Muscle of arm (tissue), 12 donors: ENCODE data around the gene NOS3. TPM values are rescaled to one million over a fixed set of nuclear protein-coding genes. Genes with fewer than 3 reads are reported as not detected.
"Not testable (repeated sequence)": the region's sequence is repeated elsewhere in the genome, so short reads cannot be mapped to it uniquely, and the experiment has no call there.

ENCODE experiments used
- DNase-seq: peaks from one replicate; pipeline ENCODE4 v3.0.0-alpha.2; 2013
- polyA plus RNA-seq, 12 donors: library from polyadenylated mRNA; unstranded; fragments of 120-200 nt; gene quantifications; one replicate each; pipeline ENCODE4 v1.2.1, GENCODE V29; 2013; ENCODE audit not compliant: insufficient read length in 12 of 12

The NOS3 gene
- polyA plus RNA-seq, 12 donors = 4.3 to 15.7 (median 6.2) TPM; not detected in 1

- no peak for DNase-seq
These were observed 7.5 kb downstream of the NOS3 start for GRCh38 chr7:150998341-150998740.

DNA sequence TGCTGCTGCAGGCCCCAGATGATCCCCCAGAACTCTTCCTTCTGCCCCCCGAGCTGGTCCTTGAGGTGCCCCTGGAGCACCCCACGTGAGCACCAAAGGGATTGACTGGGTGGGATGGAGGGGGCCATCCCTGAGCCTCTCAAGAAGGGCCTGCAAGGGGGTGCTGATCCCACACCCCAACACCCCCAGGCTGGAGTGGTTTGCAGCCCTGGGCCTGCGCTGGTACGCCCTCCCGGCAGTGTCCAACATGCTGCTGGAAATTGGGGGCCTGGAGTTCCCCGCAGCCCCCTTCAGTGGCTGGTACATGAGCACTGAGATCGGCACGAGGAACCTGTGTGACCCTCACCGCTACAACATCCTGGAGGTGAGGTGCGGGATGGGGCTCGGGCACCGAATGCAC, 8.2 kb downstream of the NOS3 start:
- DNase-seq = no peak

DNA sequence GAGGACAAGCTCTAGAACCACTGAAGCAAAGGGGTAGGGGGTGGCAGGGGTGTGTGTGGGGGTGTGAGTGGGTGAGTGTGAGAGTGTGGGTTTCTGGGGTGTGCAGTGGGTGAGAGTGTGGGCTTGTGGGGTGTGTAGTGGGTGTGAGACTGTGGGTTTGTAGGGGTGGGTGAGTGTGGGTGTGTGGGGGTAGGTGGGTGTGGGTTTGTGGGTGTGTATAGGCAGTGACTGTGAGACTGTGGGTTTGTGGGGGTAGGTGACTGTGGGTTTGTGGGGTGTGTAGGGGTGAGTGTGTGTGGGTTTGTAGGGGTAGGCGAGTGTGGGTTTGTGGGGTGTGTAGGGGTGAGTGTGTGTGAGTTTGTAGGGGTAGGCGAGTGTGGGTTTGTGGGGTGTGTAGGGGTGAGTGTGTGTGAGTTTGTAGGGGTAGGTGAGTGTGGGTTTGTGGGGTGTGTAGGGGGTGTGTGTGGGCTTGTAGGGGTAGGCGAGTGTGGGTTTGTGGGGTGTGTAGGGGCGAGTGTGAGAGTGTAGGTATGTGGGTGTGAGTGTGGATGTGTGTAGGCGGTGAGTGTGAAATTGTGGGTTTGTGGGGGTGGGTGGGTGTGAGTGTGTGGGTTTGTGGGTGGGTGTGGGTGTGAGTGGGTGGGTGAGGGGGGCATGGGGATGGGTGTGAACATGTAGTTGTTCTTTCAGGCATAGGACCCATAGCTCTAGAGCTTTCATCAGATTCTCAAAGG, 8.8 kb downstream of the NOS3 start:
- DNase-seq = no peak

- no peak for DNase-seq
These were observed 10.2 kb downstream of the NOS3 start for GRCh38 chr7:151000897-151001495.

GRCh38 chr7:151001546-151001945, 10.7 kb downstream of the NOS3 start:
- DNase-seq = no peak

DNA sequence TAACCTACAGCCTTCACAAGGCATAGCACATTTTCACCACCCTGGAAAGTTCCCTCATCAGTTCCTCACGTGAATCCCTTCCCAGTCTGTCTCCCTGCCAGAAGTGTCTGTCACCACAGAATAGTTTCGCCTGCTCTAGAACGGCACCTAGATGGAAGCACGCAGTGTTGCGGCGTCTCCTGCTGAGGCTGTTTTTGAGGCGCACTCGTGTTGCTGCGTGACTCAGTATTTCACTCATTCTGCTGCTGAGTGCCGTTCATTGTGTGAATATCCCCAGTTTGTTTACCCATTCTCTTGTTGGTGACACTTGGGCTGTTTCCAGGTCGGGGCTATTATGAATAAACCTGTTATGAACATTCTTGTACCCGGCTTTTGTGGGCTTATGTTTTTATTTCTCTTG, 12.8 kb downstream of the NOS3 start:
- no peak for DNase-seq

DNA sequence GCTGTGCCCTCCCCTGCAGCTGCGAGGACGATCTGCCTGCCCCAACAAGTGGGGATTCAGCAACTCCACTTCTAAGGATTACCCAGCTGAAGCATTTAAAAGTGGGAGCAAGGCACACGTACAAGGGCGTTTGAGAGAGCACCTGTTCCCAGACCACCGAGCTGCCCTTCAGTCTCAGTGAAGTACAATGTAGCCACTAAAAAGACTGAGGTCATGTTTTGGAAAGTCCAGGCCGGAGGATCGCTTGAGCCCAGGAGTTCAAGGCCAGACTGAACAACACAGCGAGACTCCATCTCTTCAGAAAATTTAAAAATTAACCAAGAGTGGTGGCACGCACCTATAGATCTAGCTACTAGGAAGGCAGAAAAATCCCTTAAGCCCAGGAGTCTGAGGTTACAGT, 14.7 kb downstream of the NOS3 start:
- DNase-seq = no peak

DNA sequence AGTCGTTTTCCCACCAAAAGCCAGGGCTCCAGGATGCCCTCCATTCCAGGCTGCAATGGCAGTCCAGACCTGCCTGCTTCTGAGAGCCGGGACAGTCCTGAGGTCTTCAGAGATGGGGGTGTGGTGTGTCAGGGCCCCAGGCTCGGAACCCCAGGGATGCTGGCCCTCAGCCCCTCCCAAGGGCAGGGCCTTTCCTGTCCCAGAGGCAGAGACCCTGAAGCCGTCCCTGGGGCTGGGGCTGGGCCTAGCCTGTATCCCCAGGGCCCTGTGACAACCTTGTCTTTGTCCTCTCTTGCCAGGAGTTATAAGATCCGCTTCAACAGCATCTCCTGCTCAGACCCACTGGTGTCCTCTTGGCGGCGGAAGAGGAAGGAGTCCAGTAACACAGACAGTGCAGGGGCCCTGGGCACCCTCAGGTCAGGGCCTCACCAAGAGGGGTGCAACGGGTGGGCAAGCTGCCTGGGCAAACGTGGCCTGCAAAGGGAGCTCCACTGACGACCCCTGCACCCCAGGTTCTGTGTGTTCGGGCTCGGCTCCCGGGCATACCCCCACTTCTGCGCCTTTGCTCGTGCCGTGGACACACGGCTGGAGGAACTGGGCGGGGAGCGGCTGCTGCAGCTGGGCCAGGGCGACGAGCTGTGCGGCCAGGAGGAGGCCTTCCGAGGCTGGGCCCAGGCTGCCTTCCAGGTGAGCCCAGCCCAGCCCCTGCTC, 15.9 kb downstream of the NOS3 start:
- DNase-seq = no peak

DNA sequence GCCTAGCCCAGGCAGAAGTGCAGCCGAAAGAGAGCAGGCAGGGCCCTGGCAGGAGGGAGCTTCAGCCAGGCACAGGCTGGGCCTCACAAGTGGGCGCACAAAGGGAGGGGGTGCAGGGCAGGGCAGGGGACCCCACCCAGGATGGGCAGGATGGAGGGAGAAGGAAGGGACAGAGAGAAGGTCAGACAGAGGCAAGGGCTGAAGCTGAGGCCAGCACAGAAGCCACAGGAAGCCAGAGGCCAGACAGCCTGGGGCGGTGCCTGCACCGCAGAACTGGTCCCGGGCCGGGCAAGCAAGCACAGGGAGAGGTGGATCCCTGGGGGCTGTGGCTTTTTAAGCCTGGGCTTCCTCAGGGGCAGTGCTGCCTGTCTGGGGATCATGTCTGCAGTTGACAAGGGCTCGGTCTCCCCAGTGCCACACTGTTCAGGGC, 16.7 kb downstream of the NOS3 start:
- no peak for DNase-seq

- no peak for DNase-seq
These were observed 17.3 kb downstream of the NOS3 start for GRCh38 chr7:151008143-151008510.

- DNase-seq = peak; percentile 50
These were observed 17.9 kb downstream of the NOS3 start for GRCh38 chr7:151008511-151009323.

GRCh38 chr7:151009327-151010036, 18.7 kb downstream of the NOS3 start:
- no peak for DNase-seq

DNA sequence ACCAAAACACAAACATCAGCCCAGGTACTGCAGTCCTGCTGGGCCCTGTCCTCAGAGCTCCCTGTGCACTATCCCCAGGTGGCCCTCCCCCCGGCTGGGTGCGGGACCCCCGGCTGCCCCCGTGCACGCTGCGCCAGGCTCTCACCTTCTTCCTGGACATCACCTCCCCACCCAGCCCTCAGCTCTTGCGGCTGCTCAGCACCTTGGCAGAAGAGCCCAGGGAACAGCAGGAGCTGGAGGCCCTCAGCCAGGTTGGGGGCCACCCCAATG, 19.2 kb downstream of the NOS3 start:
- no peak for DNase-seq

DNA sequence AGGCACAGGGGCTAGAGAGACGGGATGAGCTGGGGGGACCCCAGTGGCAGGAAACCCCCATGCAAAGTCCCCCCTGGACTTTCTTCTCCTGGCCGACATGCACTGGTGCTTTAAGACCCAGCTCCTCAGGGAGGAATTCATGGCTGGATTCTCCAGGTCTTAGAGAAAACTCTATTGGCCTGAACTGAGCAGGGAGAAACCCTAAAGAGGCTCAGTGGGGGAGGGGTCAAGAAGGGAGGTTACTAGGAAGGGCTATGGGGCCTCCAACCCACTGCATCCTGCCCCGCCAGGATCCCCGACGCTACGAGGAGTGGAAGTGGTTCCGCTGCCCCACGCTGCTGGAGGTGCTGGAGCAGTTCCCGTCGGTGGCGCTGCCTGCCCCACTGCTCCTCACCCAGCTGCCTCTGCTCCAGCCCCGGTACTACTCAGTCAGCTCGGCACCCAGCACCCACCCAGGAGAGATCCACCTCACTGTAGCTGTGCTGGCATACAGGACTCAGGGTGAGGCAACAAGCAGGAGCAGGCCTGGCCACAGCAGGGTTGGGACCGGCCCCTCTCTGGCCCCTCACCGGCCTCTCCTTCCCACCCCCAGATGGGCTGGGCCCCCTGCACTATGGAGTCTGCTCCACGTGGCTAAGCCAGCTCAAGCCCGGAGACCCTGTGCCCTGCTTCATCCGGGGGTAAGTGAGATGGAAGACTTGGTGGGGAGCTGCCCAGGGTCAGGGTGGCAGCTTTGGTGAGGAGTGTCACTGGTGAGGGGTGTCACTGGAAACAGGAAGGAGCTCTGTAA, 19.7 kb downstream of the NOS3 start:
- DNase-seq = no peak

- no peak for DNase-seq
These were observed 20.2 kb downstream of the NOS3 start for GRCh38 chr7:151011097-151011409.

GRCh38 chr7:151011616-151012015, 20.8 kb downstream of the NOS3 start:
- DNase-seq = not testable (repeated sequence)

- no peak for DNase-seq
These were observed 21.3 kb downstream of the NOS3 start for GRCh38 chr7:151012031-151012692.

DNA sequence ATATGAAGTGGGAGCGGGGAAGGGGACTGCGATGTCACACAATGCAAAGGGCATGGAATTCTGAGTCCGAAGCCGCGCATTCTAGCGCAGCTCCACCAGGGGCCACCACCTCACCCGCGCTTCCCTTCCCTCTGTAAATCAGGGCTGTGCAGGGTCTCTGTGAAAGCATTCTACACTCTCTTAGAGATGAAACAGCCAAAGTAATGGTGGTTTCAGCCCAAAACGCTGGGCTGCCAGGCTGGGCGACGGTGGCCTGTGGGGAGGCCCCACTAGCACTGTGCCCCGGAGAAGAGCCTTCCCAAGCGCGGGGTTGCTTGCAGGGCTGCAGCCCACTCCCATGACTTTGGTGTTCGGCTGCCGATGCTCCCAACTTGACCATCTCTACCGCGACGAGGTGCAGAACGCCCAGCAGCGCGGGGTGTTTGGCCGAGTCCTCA, 22.1 kb downstream of the NOS3 start:
- no peak for DNase-seq

DNA sequence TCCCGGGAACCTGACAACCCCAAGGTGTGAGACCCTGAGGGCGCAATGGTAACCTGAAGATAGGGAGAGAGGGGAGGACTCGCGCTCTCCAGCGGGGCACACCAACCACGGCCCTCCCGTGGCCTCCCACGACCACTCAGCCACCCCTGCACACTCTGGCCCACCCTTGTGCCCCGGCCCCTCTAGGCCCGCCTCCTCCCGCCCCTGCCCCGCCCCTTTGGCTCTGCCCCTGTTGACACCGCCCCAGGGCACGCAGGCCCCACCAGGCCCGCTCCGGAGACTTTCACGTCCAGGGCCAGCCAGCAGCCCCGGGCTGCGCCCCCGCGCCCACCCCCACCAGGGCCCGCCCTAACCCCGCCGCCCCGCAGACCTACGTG, 22.5 kb downstream of the NOS3 start:
- no peak for DNase-seq

- DNase-seq = peak; percentile 77
These were observed 23.1 kb downstream of the NOS3 start for GRCh38 chr7:151013733-151014497.
